Glomerular visceral epithelial cell (primary cell): ENCODE measurements around the gene LBHD2.
A peak's percentile ranks its signal among the peaks of the same experiment; 100 is the strongest.
"Not testable (repeated sequence)": the region's sequence is repeated elsewhere in the genome, so short reads cannot be mapped to it uniquely, and the experiment has no call there.

ENCODE experiments used
- DNase-seq: peaks from one replicate; pipeline ENCODE4 v3.0.0-alpha.2; 2016; ENCODE audit errors: extremely low spot score

LBHD2 gene

DNA sequence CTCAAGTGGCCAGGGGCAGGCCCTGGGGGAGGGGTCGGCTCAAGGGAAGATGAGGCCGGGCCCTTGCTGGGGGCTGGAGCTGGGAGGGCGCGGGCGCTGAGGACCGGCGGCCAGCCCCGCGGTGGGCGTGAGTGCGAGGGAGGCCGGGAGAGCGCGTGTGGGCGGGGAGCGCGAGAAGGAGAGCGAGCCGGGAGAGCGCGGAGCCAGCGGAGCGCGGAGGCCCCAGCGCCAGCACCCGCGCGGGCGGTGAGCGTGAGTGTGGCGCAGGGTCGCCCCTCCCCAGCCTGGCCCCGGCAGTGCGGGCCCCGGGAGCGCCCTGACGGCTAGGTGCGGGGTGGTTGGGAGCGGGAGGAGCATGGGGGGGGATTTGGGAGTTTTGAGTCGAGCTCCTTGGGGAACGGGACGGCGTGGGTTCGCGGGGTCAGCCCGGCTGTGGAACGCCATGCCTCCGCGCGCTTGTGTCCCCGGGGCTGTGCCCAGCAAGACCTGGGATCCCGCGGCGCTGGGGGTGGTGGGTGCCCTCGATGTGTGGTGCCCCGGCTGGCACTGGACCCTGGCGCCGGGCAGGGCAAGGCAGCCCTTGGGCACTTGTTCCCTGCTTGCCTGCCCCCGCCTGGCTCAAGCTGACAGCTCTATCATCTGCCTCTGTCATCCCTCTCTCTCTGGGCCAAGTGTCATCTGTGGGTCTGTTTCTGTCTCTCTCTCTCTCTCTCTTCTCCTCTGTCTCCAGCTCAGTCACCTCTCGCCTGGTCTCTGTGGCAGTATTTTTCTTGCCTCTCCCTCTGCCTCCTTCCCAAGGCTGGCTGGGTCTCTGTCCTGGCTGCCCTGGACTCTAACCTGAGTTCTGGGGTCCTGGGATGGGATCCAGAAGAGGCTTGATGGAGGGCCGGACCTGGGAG, at the start of gene LBHD2:
Gene LBHD2 (plus strand): TSS at position 190 of the 899 bp plus-strand sequence. CDS start 1,803 bp downstream, outside the sequence.
- DNase-seq: no peak

DNA sequence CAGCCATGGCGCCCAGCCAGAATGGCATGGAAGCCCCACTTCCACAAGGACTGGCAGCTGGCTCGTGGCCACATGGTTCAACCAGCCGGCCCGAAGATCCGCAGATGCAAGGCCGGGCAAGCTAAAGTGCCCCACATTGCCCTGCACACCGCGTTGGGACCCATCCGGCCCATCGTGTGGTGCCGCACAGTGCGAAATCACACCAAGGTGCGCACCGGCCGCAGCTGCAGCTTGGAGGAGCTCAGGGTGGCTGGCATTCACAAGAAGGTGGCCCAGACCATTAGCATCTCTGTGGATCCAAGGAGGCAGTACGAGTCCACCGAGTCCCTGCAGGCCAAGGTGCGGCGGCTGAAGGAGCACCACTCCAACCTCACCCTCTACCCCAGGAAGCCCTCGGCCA, 42.5 kb upstream of the LBHD2 start:
- DNase-seq: no peak

DNA sequence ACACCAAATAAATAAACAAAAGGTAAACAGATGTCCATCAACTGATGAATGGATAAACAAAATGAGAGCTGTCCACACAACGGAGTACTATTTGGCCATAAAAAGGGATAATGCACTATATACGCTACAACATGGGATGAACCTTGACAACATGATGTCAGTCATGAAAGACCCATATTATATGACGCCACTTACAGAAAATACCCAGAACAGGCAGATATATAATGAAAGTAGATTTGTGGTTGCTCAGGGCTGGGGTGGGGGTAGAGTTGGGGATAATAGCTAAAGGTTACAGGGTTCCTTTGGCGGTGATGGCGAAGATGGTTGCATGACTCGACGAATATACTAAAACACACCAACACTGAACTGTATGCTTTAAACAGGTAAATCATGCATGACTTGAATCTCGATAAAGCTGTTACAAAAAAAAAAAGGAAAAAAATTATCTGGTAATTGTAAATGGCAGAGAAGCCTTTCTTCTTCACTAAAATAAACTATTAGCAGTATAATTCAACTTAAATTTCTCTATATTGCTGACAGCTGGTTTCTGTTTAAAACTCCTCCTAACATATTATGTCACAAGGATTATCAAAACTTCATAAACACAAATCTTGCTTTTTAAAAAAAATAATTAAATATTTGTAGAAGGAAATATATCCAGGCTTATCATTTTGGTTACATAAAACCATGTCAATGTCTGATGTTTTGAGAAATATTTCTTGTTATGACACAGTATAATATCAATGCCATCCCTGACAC, 40.6 kb upstream of the LBHD2 start:
- no peak for DNase-seq

DNA sequence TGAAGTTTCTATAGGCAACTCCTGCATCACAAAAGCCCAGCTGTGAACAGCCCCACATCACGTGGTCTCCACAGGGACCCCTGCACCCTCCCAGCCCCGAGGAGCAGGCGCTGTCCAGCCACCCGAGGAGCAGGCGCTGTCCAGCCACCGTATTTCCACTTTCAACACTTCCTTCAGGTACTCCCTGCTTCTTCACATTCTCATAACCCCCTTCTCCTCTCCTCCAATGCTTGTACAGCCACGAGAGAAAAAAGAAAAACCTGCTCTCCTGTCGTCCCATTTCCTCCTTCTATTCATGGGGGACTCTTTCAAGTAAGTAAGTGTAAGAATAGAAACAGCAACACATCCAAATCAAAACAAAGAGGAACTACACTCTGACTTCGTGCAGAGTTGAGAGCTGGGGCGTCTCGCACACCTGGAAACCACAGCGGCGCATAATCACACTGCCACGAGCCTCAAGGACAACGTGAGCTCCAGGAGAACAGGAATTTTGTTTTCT, 38.6 kb upstream of the LBHD2 start:
- no peak for DNase-seq

DNA sequence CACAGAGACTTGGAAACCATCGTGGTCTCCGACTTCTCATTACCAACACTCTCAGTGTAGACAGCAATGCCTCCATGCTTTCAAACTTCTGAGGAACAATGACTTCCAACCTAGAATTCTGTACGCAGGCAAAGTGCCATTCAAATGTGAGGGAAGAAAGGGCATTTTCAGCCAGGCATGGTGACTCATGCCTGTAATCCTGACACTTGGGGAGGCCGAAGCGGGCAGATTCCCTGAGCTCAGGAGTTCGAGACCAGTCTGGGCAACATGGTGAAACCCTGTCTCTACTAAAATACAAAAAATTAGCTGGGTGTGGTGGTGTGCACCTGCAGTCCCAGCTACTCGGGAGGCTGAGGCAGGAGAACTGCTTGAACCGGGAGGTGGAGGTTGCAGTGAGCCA, 36.6 kb upstream of the LBHD2 start:
- not testable (repeated sequence) for DNase-seq

DNA sequence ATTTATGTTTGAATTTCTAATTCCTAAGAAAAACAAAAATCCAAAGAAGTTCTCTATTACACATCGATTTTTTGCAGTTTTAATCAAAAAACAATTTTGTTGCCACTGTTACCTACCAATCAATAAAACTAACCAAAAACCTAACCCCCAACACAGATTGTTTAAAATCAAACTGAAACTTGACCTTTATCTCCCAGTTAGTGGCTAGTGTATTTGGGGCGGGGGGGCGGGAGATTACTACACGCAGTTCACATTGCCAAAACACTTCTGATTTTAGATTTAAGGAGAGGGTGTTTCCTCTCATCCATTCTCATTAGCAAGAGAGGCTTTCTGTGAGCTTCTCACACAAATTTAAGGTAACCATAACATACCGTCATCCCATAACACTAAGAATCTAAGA, 33.1 kb upstream of the LBHD2 start:
- no peak for DNase-seq

DNA sequence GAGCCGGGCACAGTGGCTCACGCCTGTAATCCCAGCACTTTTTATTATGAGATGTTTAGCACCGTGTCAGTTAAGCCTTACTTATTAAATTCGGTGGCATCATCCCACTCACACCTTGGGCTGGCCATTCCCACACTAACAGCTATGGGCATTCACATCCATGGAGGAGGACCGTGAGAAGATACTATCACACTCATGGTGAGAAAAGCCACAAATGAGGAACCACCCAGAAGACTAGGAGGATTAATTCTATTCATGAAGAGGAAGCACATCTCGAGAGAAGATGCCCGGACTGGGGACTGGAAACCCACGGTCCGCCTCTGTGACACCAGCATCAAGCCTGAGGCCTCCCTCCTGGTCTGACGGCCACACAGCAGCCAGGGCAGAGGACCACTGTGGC, 31.6 kb upstream of the LBHD2 start:
- no peak for DNase-seq

DNA sequence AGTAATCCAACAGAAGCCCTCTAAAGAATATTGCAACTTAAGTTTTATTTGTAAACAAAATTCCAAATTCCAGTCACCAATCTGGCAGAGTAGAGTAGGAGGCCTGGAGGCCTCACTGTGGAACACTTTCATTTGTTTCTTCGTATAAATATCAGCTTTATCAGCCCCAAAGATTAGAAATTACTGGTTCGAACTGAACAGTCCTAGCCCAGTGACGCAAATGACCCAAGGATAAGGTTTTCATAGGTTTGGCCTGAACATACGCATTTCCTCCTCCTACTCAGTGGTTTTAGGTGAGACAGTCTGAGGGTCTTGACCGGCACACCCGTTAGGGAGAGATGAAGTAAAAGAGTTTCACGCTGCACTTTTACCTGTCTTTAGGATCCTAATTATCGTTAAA, 28.3 kb upstream of the LBHD2 start:
- no peak for DNase-seq

DNA sequence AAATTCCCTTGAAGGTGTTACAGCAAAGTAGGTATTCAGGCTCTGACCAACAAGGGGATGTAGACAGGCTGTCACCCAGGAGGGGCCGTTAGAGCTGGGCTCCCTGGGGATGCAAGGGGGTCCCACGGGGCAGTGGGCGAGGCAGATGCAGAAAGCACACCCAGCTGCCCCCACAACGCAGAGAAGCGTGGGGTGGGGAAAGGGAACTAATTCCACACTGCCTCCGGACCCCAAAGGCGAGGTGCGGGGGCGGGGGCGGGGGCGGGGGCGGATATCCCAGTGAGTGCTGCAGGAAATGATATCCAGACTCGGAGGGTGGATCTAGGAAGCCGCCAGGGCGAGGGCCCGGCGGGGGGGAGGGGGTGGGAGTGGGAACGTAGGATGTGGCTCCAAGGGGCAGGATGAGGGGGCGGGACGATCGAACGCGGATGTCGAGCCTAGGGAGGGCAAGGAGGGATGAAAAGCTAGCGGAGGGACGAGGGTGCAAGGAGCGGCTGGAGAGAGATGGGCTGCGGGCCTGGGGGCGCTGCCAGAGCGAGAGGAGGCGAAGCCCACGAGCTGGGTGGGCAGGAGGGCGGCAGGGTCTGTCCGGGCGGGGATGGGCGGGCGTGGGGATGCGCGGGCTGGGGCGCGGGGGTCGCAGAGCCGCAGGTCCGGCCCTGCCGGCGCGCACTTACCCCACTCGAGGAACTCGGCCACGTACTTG, 27.5 kb upstream of the LBHD2 start:
- DNase-seq: peak; percentile 81

DNA sequence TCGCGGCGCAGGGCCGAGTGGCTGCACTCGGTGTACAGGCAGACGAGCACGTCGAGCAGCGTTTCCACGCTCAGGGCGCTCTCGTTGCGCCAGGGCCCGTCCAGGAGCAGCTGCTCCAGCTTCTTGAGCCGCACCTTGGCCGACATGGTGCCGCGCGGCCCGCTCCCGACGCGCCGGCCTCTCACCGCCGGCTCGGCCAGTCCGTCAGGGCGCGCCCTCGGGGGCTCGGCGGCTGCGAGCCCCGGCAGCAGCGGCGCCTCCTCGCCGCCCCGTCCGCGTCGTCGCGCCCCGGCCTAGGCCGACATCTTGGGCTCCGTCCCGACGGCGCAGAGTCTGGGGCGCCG, 27.0 kb upstream of the LBHD2 start:
- no peak for DNase-seq

DNA sequence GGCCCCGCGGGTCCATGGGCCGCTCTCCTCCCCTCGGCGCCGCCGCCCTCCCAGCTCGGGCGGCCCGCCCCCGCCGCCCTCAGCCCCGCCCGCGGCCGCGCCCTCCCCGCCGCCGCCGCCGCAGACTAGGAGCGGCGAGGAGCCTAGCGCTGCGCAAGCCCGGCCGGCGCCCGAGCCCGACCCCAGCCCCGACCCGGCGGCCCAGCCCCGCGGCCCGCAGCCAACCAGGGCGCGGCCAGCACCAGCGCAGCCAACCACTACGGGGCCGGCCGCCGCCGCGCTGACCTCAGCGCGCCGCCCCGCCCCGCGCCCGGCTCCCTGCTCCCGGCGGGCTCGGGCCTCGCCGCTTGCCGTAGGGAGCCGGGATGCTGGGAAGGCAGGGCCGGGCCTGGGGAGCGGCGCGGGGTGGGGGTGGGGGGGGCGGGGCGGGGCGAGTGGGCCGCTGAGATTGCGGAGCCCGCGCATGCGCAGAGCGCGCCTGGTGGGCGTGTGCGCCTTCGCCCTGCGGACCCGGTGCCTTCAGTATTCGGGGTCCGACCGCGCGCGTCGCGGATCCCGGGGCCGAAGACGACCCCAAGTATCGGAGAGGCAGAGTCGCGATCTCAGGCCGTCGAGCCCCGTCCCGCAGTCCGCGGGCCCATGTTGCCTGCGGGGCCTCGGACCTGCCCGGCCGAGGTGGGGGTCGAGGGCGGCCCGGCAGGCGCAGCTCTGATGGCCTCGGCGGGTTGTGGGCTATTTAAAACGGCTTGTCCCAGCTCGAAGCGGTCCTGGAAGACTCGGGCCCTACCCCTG, 26.4 kb upstream of the LBHD2 start, which contains the start of gene CDC42BPB:
Gene CDC42BPB (minus strand): TSS at position 178 of the 792 bp plus-strand sequence. CDS start 376 bp downstream, outside the sequence.
- DNase-seq: peak; percentile 97

DNA sequence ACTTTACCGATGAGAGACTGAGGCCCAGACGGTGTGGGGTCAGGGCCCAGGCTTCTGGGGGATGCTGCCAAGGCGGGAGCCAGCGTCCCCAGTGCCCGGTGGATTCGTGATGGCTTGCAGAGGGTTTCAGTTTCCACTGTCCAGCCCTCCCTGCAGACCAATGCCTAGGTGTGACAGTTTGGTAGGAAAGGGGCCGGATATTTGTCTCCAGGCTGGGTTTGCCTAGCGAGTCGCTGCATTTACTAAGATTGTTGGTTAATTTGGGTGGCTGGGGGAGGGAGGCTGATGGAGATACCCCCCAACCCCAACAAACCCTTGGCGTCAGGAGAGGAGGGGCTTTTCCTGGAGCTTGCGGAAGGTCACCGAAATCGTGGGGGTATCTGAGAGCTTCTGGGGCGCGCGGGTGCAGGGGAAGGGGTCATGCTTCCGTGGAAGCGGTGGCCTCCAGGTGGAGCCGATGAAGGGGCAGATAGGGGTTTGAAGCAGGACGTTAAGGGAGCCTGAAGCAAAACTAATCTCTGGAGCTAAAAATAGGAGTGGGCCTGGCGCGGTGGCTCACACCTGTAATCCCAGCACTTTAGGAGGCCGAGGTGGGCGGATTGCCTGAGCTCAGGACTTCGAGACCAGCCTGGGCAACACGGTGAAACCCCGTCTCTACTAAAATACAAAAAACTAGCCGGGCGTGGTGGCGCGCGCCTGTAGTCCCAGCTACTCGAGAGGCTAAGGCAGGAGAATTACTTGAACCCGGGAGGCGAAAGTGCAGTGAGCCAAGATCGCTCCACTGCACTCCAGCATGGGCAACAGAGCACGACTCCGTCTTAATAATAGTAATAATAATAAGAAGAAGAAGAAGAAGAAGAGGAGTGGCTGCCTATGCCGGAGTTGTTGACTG, 25.6 kb upstream of the LBHD2 start:
- peak; percentile 30 for DNase-seq

DNA sequence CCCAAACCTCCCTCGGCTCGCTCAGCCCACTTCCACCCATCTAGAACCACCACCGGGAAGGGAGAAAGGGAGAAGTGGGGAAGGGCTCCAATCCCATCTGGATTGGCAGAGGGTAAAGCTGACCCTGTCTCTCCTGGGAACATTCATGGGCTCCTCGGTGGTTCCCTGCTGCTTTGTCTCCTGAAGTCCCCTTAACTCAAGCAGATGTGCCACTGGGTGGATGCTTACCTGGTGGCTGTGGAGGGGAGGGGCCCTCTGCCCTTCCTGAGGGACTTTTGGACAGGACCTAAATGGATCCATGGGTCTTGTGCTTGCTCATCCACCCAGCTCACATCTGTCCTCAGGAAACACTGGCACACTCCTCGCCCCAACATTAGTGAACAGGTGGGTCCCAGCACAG, 24.5 kb upstream of the LBHD2 start:
- no peak for DNase-seq

DNA sequence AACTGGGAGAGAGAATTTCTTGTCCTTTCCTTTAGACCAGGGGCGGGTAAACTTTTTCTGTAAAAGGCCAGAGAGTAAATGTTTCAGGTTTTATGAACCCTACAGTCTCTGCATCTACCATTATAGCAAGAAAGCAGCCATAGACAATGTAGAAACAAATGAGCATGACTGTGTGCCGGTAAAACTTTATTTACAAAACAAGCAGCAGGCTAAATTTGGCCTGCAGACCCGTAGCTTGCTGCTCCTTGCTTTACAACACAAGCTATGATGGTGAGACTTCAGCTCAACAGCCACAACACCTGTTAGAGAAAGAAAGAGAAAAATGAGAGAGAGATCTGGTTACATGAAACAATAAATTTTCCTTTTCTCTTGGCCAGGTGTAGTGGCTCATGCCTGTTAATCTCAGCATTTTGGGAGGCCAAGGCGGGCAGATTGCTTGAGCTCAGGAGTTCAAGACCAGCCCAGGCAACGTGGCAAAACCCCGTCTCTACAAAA, 22.5 kb upstream of the LBHD2 start:
- no peak for DNase-seq

DNA sequence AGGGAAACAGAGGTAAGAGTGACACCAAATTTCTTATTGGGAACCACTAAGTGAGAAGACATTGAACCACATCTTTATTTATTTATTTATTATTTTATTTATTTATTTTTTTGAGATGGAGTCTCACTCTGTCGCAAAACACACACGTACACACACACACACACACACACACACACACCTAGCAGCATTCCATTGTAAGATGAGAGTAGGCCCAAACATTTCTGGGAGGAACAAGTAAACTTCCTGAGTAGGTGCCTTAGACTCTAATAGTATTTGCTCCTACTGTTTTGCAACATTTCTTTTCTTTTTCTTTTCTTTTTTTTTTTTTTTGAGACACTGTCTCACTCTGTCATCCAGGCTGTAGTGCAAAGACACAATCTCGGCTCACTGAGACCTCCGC, 19.6 kb upstream of the LBHD2 start:
- no peak for DNase-seq

DNA sequence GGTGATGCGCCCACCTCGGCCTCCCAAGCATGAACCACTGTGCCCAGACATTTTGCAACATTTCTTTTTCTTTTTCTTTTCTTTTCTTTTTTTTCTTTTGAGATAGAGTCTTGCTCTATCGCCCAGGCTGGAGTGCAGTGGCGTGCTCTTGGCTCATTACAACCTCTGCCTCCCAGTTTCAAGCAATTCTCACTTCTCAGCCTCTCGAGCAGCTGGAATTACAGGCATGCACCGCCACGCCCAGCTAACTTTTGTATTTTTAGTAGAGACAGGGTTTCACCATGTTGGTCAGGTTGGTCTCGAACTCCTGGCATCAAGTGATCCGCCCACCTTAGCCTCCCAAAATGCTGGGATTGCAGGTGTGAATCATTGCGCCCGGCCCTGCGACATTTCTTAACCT, 19.0 kb upstream of the LBHD2 start:
- DNase-seq: no peak

DNA sequence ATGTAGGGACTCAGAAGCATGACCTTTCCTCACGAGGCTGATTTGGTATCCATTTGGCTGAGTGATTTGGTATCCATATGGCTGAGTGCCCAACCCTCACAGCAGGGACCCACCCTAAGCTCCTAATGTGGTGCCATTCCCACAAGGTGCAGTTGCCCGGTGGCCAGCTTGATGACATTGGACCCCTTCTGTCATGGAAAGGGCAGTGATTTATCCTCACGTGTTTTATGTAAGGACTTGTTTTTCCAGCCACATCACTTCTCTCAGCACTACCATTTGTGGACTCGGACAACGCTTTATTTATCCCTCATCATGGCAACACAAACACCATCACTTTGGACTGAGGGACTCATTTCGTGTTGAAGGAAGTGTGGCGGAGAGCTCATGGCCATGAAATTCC, 18.1 kb upstream of the LBHD2 start:
- no peak for DNase-seq

DNA sequence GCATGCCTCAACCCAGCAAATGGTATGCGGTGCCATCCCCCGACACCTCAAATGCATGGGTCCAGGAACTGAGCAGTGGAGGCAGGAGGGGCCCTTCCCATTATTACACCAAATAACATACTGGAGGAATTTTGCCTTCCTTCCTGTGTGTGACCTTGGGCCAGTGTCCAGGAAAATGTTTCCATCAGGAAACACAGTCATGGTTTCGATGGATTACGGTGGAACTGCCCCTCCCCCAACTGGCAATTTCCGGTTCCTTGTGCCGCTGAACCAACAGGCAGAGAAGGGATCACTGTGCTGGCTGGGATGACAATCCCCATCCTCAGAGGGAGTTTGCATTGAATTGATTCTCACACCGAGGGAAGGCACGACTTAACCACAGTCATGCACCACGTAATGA, 17.6 kb upstream of the LBHD2 start:
- peak; percentile 26 for DNase-seq

DNA sequence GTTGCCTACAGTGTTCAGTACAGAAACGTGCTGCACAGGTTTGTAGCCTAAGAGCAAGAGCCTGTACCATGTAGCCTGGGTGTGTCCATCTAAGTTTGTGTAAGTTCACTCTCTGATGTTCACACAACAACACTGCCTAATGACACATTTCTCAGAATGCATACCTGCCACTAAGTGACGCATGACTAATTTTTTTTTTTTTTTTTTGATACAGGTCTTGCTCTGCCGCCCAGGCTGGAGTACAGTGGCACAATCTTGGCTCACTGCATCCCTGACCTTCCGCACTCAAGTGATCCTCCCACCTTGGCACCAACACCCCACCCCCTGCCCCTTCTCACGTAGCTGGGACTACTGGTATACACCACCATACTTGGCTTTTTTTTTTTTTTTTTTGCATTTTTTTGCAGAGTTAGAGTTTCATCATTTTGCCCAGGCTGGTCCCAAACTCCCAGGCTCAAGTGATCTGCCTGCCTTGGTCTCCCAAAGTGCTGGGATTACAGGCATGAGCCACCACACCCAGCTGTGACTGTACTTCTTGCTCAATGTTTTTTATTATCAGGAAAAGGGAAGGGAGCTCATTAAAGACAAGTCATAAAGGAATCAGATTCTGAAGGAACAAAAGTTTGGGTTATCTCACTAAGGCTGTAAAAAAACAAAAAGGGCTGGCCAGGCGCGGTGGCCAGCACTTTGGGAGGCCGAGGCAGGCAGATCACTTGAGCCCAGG, 16.6 kb upstream of the LBHD2 start:
- DNase-seq: peak; percentile 75
